Suprapubic skin (tissue), 4 donors: Measurements from ENCODE around the gene LRRC75A.

Experiments used
- CTCF ChIP-seq, 2 donors: fragments of 200-600 bp in 1 of 2; fragments of 450-650 bp in 1 of 2; sonication (generic) in 1 of 2; IDR thresholded peaks; one replicate each; pipeline ENCODE4 v1.5.1; 2016 to 2019; ENCODE audit warnings: antibody characterized with exemption in 2 of 2, mild to moderate bottlenecking in 1 of 2, moderate library complexity in 1 of 2
- EP300 ChIP-seq: sonication (generic); formaldehyde crosslinking; IDR thresholded peaks from one replicate; pipeline ENCODE4 v1.6.1; 2017; ENCODE audit warnings: antibody characterized with exemption
- POLR2A ChIP-seq, 2 donors: fragments of 450-650 bp; IDR thresholded peaks; one replicate each; pipeline ENCODE4 v1.6.1; 2017; ENCODE audit warnings: antibody characterized with exemption in 2 of 2, mild to moderate bottlenecking in 2 of 2, moderate library complexity in 2 of 2
- POLR2AphosphoS5 ChIP-seq, 3 donors: sonication (generic); formaldehyde crosslinking; IDR thresholded peaks; one replicate each; pipeline ENCODE4 v1.6.1; 2017; ENCODE audit warnings: antibody characterized with exemption in 3 of 3

GRCh38 chr17:16537130-16537458 lies 45.1 kb upstream of the LRRC75A start:
- TF ChIP-seq CTCF (IDR thresholded peaks at IDR 0.05) = no peak
- TF ChIP-seq POLR2AphosphoS5 (IDR thresholded peaks at IDR 0.05) = no peak
- no peak for TF ChIP-seq POLR2A (IDR thresholded peaks at IDR 0.05)
- TF ChIP-seq EP300 = no peak
